Measurements from ENCODE around the gene WASF3. TPM values are rescaled to one million over a fixed set of nuclear protein-coding genes. Genes with fewer than 3 reads are reported as not detected.

Gene WASF3
- total and polyA plus RNA-seq, 10 of the 15 experiments (the other 5 are each of a cell fraction or from before 2014, with no cell fraction given) = under 0.01 to 0.10 (median 0.01) TPM; not detected in 7

- TF ChIP-seq SKIL (IDR thresholded peaks at IDR 0.05; ENCODE audit: low read depth, poor library complexity, severe bottlenecking) = no peak
Measured at GRCh38 chr13:26526702-26527216, 30.7 kb upstream of the WASF3 start (continued).

DNA sequence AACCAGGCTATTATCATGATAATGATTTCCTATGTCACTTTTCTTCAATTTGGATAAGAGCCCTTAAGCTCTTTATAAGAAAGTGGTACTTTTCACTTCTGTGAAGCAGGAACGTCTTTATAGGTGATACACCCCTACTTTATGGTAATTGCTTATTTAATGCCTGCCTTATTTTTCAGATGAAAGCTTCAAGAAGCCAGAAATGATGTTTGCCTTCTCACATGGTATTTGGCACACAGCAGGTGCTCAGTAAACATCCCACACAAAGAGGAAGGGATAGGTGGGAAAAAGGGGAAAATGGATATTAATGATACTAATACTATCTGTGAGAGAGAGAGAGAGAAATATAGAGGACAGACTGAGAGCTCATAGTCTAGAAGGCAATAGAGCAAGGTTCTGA, 29.0 kb upstream of the WASF3 start:
- Histone ChIP-seq H3K9ac (ENCODE audit: control insufficient read depth, insufficient read depth, low read length) (no peak overlapping the region), H3K4me2 (ENCODE audit: control insufficient read depth, insufficient read depth) (no peak overlapping the region), H3K9me3 (replicated peaks; ENCODE audit: control insufficient read depth, insufficient read depth, low read length) (no peaks in the 10 kb centered on the region), H2AFZ (ENCODE audit: control insufficient read depth, low read depth, low read length) (no peak overlapping the region), H3K4me1 (ENCODE audit: control insufficient read depth, insufficient read depth, low read length) (no peaks in the 10 kb centered on the region), H3K4me3 (no peak overlapping the region), H3K79me2 (ENCODE audit: control insufficient read depth, insufficient read depth, low read length) (no peaks in the 10 kb centered on the region), H3K27ac (ENCODE audit: control insufficient read depth, insufficient read depth) (no peak overlapping the region), H4K20me1 (ENCODE audit: control insufficient read depth, insufficient read depth) (no peaks in the 10 kb centered on the region), H3K27me3 (replicated peaks in 1 of 2; ENCODE audit: control insufficient read depth in 2 of 2, insufficient read depth in 2 of 2, low read length in 1 of 2) (no peaks in the 10 kb centered on the region), H3K36me3 (ENCODE audit: control insufficient read depth in 2 of 2, insufficient read depth in 2 of 2, low read length in 1 of 2) (no peaks in the 10 kb centered on the region)
- in situ Hi-C loops (cut with MboI) (no loop called here), intact Hi-C loops (cut with micrococcal nuclease; ENCODE audit: unreplicated experiment) (no loop called here)
- TF ChIP-seq GATAD2B (conservative IDR thresholded peaks at IDR 0.05; ENCODE audit: low read depth) (no peak), YBX1 (IDR thresholded peaks at IDR 0.05) (no peak), ZBTB4 (CRISPR knock-in tag; IDR thresholded peaks at IDR 0.05) (no peak)
- TF ChIP-seq, protein P1, sequence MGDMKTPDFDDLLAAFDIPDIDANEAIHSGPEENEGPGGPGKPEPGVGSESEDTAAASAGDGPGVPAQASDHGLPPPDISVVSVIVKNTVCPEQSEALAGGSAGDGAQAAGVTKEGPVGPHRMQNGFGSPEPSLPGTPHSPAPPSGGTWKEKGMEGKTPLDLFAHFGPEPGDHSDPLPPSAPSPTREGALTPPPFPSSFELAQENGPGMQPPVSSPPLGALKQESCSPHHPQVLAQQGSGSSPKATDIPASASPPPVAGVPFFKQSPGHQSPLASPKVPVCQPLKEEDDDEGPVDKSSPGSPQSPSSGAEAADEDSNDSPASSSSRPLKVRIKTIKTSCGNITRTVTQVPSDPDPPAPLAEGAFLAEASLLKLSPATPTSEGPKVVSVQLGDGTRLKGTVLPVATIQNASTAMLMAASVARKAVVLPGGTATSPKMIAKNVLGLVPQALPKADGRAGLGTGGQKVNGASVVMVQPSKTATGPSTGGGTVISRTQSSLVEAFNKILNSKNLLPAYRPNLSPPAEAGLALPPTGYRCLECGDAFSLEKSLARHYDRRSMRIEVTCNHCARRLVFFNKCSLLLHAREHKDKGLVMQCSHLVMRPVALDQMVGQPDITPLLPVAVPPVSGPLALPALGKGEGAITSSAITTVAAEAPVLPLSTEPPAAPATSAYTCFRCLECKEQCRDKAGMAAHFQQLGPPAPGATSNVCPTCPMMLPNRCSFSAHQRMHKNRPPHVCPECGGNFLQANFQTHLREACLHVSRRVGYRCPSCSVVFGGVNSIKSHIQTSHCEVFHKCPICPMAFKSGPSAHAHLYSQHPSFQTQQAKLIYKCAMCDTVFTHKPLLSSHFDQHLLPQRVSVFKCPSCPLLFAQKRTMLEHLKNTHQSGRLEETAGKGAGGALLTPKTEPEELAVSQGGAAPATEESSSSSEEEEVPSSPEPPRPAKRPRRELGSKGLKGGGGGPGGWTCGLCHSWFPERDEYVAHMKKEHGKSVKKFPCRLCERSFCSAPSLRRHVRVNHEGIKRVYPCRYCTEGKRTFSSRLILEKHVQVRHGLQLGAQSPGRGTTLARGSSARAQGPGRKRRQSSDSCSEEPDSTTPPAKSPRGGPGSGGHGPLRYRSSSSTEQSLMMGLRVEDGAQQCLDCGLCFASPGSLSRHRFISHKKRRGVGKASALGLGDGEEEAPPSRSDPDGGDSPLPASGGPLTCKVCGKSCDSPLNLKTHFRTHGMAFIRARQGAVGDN (IDR thresholded peaks at IDR 0.05) = no peak
- BruUV-seq (replicated peaks) = no TSS peak
- ChIA-PET POLR2A (no interaction called here), RAD21 (ENCODE audit: unreplicated experiment) (no interaction called here), CTCF (no interaction called here), SMC1A (ENCODE audit: uncharacterized antibody, unreplicated experiment) (no interaction called here)
- no peak for FAIRE-seq
- ATAC-seq = no peak
- WGBS (ENCODE audit: insufficient coverage, insufficient replicate concordance, low lambda C conversion rate, missing lambda C conversion rate) = 0% methylated on average over 1 of the region's 1 CpG
- no peak for DNase-seq (ENCODE audit: low read depth, low spot score)
